ENCODE measurements around the gene RREB1.

The RREB1 gene

GRCh38 chr6:7245668-7246393 lies 138.1 kb downstream of the RREB1 start:
- DNase-seq (ENCODE audit: low spot score): no peak

GRCh38 chr6:7246401-7247178 lies 138.8 kb downstream of the RREB1 start:
- DNase-seq (ENCODE audit: low spot score): no peak

GRCh38 chr6:7247179-7247456 lies 139.4 kb downstream of the RREB1 start:
- no peak for DNase-seq (ENCODE audit: low spot score)

GRCh38 chr6:7247828-7248227 lies 140.1 kb downstream of the RREB1 start:
- DNase-seq (ENCODE audit: low spot score): no peak

GRCh38 chr6:7249391-7249790 lies 141.6 kb downstream of the RREB1 start:
- DNase-seq (ENCODE audit: low spot score): no peak

- DNase-seq (ENCODE audit: low spot score): peak; percentile 24
Measured at GRCh38 chr6:7249946-7250643, 142.3 kb downstream of the RREB1 start.

- DNase-seq (ENCODE audit: low spot score): no peak
Measured at GRCh38 chr6:7250812-7251211, 143.1 kb downstream of the RREB1 start.

GRCh38 chr6:7251646-7252260 lies 144.0 kb downstream of the RREB1 start:
- no peak for DNase-seq (ENCODE audit: low spot score)

- DNase-seq (ENCODE audit: low spot score): no peak
Measured at GRCh38 chr6:7252390-7252789, 144.6 kb downstream of the RREB1 start.

GRCh38 chr6:7254980-7255835 lies 147.4 kb downstream of the RREB1 start:
- DNase-seq (ENCODE audit: low spot score): no peak

- no peak for DNase-seq (ENCODE audit: low spot score)
Measured at GRCh38 chr6:7255918-7256317, 148.2 kb downstream of the RREB1 start.

- no peak for DNase-seq (ENCODE audit: low spot score)
Measured at GRCh38 chr6:7256785-7257184, 149.0 kb downstream of the RREB1 start.

GRCh38 chr6:7257521-7258230 lies 149.9 kb downstream of the RREB1 start:
- no peak for DNase-seq (ENCODE audit: low spot score)

- no peak for DNase-seq (ENCODE audit: low spot score)
Measured at GRCh38 chr6:7258231-7258763, 150.5 kb downstream of the RREB1 start.

GRCh38 chr6:7260291-7261031 lies 152.7 kb downstream of the RREB1 start:
- no peak for DNase-seq (ENCODE audit: low spot score)

GRCh38 chr6:7261032-7261841 lies 153.5 kb downstream of the RREB1 start:
- DNase-seq (ENCODE audit: low spot score): peak; percentile 80

GRCh38 chr6:7261852-7262461 lies 154.2 kb downstream of the RREB1 start:
- no peak for DNase-seq (ENCODE audit: low spot score)

- DNase-seq (ENCODE audit: low spot score): no peak
Measured at GRCh38 chr6:7262746-7263518, 155.2 kb downstream of the RREB1 start.
